Coronary artery (tissue), 2 donors: Measurements from ENCODE around the gene DRD4.
A peak's percentile ranks its signal among the peaks of the same experiment; 100 is the strongest.

Source experiments
- DNase-seq: peaks from one replicate; pipeline ENCODE4 v3.0.0-alpha.2; 2017; ENCODE audit warnings: low spot score
- H3K27ac ChIP-seq, 2 donors: fragments of 200-600 bp; sonication (generic); one replicate each; pipeline ENCODE4 v1.5.1; 2016 to 2019
- H3K4me3 ChIP-seq: fragments of 200-600 bp; sonication (generic); 2 replicates; pipeline ENCODE4 v1.5.1; 2016; ENCODE audit warnings: mild to moderate bottlenecking, moderate library complexity
- CTCF ChIP-seq: fragments of 200-600 bp; sonication (generic); IDR thresholded peaks from one replicate; pipeline ENCODE4 v1.5.1; 2019; ENCODE audit warnings: antibody characterized with exemption

The DRD4 gene

GRCh38 chr11:639332-639955, 2.4 kb downstream of the DRD4 start:
- TF ChIP-seq CTCF = no peak
- no peak for DNase-seq
- peak overlapping the region; percentile 6 for H3K4me3 ChIP-seq
- H3K27ac ChIP-seq = no peak overlapping the region

GRCh38 chr11:640021-640706, 3.1 kb downstream of the DRD4 start:
- H3K4me3 ChIP-seq = peak overlapping the region; percentile 6
- no peak overlapping the region for H3K27ac ChIP-seq
- TF ChIP-seq CTCF = no peak
- no peak for DNase-seq

GRCh38 chr11:641806-642370, 4.8 kb downstream of the DRD4 start:
- TF ChIP-seq CTCF = no peak
- Histone ChIP-seq H3K4me3 (no peak overlapping the region), H3K27ac (no peak overlapping the region)
- no peak for DNase-seq

GRCh38 chr11:643366-643765, 6.3 kb downstream of the DRD4 start:
- TF ChIP-seq CTCF = no peak
- no peak for DNase-seq
- Histone ChIP-seq H3K27ac (no peak overlapping the region), H3K4me3 (no peak overlapping the region)

- no peak for TF ChIP-seq CTCF
- H3K27ac ChIP-seq = no peak overlapping the region
- no peak for DNase-seq
- H3K4me3 ChIP-seq = no peak overlapping the region
Measured at GRCh38 chr11:643849-644738, 7.0 kb downstream of the DRD4 start.

GRCh38 chr11:645536-645935, 8.5 kb downstream of the DRD4 start:
- no peak overlapping the region for H3K4me3 ChIP-seq
- no peak overlapping the region for H3K27ac ChIP-seq
- TF ChIP-seq CTCF = no peak
- no peak for DNase-seq
